IPS-NIHi7 (cell line): ENCODE measurements around the gene ASTN2.

ENCODE experiments used
- DNase-seq: peaks from one replicate; pipeline ENCODE4 v3.0.0; 2012; ENCODE audit warnings: mixed read lengths; ENCODE audit errors: extremely low spot score

The ASTN2 gene

DNA sequence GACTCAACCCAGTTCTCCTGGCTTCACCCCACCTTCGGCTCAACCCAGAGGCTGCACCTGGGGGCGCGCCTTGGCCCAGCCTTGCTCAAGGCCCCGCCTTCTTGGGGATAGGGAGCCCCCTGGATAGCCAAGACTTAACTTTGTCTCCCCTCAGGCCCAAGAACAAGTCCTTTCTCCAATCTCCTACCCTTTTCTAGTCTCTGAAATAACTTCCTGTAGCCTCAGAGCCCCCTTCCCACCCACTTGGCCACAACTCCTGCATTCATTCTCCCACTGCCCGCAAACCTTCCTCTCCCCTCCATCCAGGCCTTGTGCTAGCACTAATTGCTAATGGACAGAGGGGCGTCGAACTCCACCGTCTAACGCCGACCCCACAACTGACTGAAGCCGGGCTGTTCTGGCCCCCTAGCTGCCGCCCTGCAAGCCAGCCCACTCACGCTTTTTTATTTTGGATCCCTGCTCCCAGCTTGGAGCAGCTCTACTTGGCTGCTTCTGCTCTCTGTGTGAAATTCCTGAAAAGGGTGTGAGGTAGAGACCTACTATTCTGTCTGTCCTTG is 579 bp upstream of the ASTN2 start:
- DNase-seq, result peak; percentile 50

DNA sequence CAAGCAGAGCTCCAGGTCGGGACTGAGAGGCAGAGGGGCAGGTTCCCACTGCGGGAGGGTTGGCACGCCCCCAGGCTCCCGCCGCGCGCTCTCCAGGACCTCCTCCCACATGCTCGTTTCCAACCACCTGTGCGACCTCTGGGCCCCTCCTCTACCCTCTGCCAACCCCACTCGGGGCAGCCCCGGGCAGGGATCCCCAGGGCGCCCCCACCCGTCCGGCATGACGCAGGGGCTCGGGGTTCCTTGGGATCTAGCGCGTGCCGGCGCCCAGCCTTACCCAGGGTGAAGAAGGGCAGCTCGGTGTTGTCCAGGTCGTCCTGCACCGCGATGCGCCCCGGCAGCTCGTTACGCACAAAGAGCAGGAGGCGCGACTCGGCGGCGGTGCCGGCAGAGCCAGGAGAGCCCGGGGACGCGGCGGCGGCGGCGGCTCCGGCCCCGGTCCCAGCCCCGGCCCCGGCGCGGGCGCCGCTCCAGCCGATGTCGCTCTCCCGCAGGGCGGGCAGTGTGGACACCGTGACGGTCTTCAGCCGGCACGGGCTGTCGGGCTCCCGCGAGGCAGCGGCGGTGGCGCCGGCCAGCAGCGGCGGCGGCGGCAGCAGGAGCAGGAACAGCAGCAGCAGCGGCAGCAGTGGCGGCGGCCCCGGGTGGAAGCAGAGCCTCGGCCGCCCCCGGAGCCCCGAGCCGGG is 494 bp downstream of the ASTN2 start:
- peak; percentile 39 for DNase-seq

- DNase-seq, result peak; percentile 61
Observed at GRCh38 chr9:117413346-117414219, 1.3 kb downstream of the ASTN2 start.

DNA sequence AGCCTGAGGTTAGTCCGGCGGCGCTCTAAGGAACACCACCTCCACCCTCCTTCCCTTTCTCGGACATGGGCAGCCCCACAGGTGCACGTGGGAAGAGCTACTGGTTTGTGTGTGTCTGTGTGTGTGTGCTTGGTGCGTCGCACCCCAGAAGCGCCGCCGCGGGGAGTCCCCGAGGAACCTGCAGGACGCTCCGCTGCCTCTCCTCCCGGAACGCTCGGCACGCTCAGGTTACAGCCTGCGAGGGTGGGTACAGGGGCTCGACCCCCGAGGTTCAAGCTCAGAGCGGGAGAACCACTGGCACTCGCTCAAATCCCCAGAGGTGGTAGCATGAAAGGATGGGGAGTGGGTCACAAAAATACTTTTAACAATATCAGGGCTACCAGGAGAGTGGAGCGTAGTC is 2.0 kb downstream of the ASTN2 start:
- no peak for DNase-seq

DNA sequence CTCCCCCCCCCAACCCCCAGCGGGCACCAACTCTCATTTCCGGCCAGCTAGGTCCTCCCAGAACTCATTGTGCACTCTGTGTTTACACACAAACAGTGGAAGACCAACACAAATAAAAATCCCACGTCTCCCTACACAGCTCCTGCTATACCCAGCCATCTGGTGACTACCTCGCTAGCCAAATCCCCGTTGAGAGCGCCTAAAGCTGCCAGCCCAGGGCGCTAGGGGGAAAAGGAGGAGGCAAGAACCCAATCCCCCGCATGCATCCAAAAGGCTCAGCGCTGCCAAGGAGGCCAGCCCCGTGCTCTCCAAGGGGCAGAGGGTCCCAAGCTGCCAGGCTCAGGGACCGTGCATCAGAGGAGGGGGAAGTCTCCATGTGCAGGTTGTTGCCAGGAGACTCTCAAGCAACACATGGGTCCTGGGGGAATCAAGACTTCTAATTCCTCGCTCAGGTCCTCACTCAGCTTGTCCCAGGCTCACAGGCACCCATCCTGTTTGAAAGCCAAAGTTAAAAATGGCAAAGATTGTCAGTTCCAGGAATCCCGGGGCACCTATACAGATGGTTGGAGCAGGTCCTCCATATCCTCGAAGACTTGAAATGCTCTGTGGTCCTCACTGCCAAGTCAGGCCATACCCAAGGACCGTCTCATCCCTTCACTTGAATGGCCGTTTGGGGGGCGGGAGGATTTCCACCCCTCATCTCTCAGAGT is 2.7 kb downstream of the ASTN2 start:
- peak; percentile 24 for DNase-seq

DNA sequence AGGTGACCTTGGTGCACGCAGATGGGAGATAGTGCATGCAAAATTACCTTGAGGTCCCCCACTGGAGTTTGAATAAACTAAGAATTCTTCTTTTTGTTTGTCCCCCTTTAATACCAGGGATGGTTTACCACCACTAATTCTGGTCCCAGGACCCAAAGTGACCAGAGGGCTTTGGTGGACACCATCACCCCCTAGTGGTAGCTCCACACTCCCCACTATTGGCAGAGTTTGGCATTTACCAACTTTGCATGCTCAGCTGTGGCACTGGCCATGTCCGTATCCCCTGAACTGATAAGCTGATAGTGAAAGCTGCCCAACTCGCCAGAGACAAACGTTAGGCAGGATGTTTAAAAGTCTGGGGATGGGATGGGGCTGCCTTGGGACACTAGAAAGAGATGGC is 3.3 kb downstream of the ASTN2 start:
- DNase-seq, result peak; percentile 76

DNA sequence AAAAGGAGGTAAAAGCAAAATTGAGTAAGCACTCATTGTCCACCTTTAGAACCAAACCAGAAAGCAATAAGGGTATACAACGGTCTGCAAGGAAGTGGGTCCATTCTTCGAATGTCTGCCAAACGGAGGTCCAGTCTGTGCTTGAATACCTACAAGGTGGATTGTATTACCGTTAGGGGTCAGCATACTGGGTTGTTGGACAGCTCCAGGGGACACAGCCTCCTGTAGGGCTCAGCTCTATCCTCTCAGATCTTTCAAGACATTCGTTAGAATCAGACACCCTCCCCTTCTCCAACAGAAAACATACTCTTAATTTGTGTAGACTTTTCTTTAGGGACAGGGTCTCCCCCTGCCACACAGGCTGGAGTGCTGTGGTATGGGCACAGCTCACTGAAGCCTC is 5.5 kb downstream of the ASTN2 start:
- DNase-seq, result peak; percentile 45

- no peak for DNase-seq
Observed at GRCh38 chr9:117407436-117408022, 7.3 kb downstream of the ASTN2 start.

- DNase-seq, result no peak
Observed at GRCh38 chr9:117405950-117406705, 8.7 kb downstream of the ASTN2 start.

- DNase-seq, result no peak
Observed at GRCh38 chr9:117403848-117404247, 11.0 kb downstream of the ASTN2 start.

DNA sequence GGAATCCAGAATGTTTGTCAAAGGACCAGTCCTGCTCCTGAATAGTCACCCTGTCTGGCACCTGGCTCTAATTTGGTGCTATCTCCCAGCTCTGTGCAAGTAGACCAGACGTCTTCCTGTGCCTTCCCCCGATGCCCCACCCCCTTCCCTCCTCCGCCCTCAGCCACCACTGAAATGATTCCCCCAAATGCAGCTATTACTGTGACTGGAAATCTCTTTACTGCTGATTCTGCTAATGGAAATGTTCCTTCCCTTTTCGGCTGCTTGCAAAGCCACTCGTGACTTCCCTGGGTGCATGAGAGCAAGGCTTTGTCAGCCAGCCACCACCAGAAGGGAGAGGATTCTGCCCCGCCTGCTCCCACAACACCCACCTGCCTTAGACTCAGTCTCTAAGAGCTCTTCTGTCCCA is 11.4 kb downstream of the ASTN2 start:
- DNase-seq, result no peak

- DNase-seq, result peak; percentile 38
Observed at GRCh38 chr9:117400171-117400570, 14.7 kb downstream of the ASTN2 start.

GRCh38 chr9:117395151-117395650 is 19.7 kb downstream of the ASTN2 start:
- no peak for DNase-seq

DNA sequence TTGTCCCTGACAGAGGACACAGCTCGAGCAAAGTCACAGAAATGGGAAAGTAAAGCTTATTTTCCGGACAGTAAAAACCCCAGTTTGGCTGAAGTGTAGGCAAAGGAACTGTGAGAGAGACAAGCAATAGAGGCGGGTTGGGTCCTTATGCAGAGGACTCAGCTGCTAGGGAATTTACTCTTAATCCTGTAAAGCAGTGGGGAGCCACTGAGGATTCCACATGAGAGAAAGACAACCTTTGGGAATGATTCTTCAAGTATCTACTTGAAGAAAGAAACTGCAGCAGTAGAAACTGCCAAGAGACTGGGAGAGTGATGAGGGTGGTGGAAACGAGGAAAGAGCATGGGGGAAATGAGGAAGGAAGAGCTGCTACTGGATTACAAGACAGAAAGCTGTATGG is 20.2 kb downstream of the ASTN2 start:
- DNase-seq, result no peak

GRCh38 chr9:117392992-117393391 is 21.9 kb downstream of the ASTN2 start:
- DNase-seq, result peak; percentile 45

DNA sequence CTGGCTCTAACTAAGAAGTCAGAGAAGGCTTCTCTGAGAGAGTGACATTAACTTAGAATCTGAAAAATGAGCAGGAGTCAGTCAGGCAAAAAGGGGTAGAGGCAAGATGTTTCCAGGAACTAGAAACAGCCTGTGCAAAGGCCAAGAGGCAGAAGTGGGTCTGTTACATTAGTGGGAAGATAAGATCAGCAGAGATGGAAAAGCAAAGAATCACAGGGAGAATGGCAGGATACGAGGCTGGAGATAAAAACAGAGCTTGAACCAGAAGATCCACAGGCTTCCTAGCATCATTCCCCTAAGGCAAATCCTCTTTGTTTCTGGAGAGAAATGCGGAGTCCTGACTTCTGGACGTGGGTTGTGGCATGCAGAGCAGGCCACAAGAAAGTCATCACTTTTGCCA is 27.4 kb downstream of the ASTN2 start:
- DNase-seq, result no peak

DNA sequence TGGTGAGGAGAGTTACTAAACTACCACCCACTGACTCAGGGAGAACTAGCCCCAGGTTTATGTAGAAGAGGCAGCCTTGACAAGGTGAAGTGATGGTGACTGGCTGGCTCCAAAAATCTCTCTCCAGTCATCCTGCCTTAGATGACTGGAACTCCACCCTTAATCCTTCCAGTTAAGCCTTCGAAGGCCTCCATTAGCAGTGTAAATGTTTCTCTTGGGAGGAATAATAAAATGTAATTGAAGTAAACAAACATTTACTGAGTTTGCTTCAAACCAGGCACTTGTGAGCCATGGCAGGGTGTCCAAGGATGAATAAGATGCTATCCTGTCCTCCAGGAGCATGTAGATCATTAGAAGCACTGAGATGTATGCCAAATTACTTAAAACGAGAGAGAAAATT is 35.5 kb downstream of the ASTN2 start:
- no peak for DNase-seq

DNA sequence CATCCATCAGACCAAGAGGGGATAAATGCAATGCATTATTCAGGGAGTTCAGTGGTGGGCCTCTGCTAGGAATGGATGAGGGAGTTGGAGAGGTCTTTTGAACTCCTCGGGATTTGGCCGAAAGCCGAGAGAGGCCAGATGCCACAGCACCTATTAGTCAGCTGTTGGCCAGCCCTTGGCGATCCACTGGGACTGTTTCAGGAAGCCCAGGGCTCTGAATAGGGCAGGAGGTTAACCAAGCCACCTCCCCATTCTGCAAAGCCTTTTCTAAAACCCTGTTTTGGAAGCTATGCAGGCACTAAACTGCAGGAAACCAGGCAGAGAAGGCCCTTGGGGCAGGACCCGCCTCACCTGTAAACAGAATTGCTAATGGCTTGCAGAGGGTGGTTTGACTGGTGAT is 37.8 kb downstream of the ASTN2 start:
- peak; percentile 61 for DNase-seq

DNA sequence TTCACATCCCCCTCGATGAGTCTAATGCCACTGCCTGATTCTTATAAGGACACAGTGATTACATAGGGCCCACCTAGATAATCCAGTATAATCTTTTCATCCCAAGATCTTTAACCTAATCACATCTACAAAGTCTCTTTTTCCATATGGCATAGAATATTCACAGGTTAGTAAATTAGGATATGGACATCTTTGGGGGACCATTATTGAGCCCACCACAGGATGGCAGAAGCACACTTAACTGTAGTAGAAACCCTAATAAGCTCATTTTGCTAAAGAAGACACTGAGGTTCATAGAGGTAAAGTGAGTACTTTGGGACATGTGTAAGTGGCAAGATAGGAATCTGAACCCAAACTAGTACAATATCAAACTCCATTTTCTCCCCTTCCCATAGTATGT is 38.9 kb downstream of the ASTN2 start:
- no peak for DNase-seq

- DNase-seq, result no peak
Observed at GRCh38 chr9:117374076-117374725, 40.7 kb downstream of the ASTN2 start.
